HG03159 (cell line): Measurements from ENCODE around the gene MUC7.
A peak's percentile ranks its signal among the peaks of the same experiment; 100 is the strongest.
"Not testable (repeated sequence)": the region's sequence is repeated elsewhere in the genome, so short reads cannot be mapped to it uniquely, and the experiment has no call there.

Source experiments
- ATAC-seq: cut with Tn5 transposase; IDR thresholded peaks from one replicate; pipeline ENCODE4 v1.9.1; 2021; ENCODE audit warnings: mild to moderate bottlenecking, moderate library complexity; ENCODE audit not compliant: unreplicated experiment

The MUC7 gene

DNA sequence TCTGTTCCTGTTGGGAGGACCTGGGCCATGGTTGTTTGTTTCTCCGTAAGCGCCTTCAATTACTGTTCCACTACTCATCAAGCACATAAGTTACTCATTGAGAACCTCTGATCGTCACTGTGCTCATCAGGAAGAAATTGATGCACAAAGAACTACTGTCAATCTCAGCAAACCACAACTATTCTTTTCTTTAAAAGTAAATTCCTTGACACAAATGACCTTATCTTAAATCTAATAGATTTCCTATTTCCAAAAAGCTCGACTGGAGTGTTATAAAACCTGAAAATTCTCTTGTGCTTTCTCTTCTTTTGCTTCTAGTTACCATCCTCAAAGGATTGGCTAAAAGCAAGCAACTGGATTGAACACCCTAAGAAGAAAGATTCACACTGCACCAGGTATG is at the start of gene MUC7:
TSS of gene MUC7 (plus strand) at position 301 of the 400 bp plus-strand sequence. CDS start 1,825 bp downstream, outside the sequence.
- ATAC-seq = no peak

DNA sequence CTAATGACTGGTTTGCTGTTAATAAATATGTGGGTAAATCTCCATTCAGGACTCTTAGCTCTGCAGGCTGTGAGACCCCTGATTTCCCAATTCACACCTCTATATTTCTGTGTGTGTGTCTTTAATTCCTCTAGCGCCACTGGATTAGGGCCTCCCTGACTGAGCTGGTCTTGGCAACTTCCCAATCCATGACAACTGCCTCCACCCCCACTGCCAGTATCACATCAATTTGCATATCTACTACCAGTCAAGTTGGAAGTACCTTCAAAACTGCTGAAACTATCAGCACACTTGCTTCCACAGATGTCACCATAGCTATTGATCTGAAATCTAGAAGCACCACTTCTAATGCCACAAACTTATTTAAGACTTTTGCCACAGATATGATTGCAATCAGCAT is 46.7 kb upstream of the MUC7 start:
- no peak for ATAC-seq

DNA sequence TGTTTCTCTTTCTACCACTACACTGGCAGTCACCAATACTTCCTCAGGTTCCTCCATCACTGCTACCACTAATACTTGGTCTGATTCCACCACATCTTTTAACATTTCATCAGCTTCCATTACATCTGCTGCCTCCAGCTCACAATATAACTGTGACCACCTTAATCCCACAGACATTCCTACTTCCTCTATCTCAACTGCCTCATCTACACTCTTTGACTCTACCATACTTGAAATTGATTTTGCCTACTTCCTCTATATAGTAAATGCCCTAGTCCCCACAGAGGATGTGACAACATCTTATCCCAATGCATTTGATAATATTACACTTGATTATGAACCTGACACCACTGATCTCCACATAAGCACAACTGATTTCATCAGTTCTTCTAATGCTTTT is 45.2 kb upstream of the MUC7 start:
- no peak for ATAC-seq

DNA sequence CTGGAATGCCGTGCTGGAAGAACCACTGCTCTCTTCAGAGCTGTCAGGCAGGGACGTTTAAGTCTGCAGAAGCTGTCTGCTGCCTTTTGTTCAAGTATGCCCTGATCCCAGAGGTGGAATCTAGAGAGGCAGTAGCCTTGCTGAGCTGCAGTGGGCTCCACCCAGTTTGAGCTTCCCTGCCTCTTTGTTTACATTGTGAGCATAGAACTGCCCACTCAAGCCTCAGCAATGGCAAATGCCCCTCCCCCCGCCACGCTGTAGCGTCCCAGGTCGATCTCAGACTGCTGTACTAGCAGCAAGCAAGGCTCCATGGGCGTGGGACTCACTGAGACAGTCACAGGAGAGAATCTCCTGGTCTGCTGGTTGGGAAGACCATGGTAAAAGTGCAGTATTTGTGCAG is 34.8 kb upstream of the MUC7 start:
- ATAC-seq = no peak

DNA sequence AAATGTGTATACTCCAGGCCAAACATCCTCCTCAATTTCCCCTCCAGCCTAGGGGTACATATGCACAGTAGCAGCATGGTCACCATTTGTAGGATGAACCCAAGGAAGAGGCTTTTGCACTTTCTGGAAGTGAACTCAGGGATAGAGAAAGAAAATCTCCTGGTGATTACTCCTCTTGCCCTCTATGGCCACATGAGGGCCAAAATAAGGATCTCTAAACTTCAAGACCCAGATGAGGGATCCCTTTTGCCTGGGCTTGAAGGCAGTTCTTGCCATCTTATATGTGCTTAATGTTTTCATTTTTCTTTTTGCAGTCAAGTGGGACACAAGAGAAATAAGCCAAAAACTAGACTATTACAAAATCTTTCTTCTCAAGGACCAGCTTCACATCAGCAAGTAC is 29.5 kb upstream of the MUC7 start:
- ATAC-seq = no peak

DNA sequence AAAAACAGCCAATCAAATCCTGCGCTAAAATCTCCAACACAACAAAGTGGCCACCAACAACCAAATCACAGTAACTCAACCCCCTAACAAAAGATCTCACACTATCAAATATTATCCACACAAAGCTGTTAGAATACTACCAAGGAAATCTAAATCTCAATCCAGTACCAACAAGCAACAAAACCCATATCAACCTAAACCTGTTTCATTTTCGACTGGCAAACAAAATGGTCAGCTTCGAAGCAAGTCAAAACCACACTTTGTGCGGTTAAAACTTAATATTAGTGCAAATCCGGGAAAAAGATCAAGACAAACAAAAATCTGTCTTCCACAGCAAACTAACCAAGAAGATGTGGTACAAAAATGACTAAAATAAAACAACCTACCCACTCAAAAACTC is 28.7 kb upstream of the MUC7 start:
- ATAC-seq = no peak

DNA sequence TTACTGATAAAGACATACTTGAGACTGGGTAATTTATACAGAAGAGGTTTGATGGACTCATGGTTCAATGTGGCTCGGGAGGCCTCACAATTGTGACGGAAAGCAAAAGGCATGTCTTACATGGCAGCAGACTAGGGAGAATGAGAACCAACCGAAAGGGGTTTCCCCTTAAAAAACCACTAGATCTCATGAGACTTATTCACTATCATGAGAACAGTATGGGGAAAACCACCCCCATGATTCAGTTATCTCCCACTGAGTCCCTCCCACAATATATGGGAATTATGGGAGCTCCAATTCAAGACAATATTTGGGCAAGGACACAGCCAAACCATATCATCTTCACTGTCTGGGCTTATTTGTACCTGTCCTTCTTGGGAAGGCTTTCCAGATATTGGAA is 22.8 kb upstream of the MUC7 start:
- no peak for ATAC-seq

DNA sequence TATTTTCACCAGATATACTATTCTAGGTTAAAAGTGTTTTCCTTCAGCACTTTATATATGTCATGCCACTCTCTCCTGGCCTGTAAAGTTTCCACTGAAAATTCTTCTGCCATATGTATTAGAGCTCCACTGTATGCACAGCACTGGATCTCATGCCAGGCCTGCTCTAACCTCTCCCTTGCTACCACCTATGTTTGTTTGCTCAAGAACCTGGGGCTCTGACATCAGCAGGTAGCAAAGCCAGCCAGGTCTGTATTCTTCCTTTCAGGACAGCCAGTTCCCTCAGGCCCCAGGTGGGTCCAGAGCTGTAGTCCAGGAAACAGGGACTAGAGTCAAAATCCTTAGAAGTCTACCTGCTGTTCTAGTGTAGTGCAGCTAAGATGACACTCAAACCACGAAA is 19.1 kb upstream of the MUC7 start:
- ATAC-seq = no peak

DNA sequence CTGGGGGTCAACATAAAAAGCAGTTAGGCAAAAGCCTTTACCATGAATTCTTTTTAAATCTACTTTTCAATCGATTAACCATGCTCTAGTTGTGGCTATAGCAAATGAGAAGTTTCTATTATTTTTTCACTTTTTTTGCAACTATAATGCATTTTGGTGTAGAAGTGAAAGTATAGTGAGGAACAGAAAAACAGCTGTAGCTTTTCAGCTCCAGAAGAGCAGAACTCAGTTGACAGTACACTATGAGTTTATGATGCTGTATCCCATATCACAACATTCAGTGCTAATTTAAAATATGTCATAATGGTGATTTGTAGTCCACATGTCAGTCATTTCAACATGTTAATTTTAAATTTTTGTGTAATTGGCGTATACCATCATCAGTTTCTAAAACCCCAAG is 8.7 kb upstream of the MUC7 start:
- no peak for ATAC-seq

DNA sequence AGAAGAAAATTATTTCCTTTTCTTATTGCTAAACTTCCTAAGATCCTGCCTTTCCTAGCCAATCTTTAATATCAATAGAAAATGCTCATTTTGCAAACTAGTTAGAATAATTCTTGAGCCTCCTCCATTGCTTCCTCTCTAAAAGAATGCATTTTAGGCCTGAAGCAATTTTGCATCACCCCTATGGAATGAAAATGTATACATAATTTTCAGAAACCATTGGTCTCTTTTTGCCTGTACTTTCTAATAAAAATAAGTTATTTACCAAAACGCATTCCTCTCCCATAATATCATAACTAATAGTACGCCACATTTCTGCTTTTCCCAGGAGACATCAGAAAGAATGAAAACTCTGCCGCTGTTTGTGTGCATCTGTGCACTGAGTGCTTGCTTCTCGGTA is 1.7 kb downstream of the MUC7 start:
- ATAC-seq = no peak

DNA sequence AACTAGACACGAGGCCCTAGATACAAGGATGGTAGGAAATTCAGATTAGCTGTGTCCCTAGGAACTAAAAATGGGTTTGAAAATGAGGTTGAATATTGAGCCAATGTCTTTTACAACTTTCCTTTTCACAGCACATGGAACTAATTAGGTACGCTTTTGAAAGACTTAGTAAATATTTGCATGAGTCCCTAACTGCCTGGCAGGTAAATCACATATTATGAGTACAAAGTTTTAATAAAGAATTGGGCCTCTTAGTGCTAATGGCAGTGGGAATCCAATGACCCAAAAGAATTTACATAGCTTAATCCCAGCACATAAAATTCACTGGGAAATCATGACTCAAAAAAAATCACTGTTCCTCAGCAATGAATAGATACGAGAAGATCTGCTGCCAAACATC is 16.8 kb downstream of the MUC7 start:
- no peak for ATAC-seq

DNA sequence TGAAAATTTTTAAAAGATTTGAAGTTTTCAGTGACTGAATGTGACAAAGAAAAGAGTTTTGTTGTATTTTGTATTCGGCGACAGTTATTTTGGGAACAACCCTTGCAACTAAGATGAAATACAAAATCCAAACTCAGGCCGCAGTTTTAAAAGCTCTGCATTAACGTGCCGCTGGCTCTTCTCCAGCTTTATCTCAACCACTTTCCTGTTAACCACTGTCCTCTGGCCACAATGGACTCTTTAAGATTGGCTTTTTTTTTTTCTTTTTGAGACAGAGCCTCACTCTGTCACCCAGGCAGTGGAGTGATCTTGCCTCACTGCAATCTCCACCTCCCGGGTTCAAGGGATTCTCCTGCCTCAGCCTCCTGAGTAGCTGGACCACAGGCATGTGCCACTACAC is 24.2 kb downstream of the MUC7 start:
- ATAC-seq = no peak

DNA sequence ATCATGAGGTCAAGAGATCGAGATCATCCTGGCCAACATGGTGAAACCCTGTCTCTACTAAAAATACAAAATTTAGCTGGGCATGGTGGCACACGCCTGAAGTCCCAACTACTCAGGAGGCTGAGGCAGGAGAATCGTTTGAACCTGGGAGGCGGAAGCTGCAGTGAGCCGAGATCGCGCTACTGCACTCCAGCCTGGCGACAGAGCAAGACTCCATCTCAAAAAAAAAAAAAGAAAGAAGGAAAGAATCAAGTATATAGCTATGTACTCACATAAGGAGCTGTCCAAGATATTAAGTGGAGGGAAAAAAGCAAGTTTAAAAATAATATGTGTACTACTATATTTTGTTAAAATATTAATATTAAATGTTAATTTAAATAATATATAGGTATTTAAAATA is 29.8 kb downstream of the MUC7 start:
- not testable (repeated sequence) for ATAC-seq

DNA sequence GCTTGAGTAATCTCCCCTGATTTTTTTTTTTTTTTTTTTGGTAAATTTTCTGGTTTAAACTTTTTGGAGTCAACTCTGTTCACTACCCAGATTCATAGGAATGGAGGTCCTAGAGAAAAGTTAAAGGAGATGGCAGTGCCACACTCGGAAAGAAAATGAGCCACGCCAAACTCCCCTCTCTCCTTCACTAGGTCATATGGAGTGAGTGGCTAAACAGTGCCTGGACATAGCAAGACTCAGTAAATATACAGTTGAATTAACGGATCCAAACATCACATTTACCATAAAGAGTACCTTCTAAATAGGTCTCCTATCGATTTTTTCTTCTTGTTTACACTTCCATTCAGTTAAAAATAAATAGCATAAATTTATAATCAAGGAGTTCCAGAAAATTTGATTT is 32.7 kb downstream of the MUC7 start:
- no peak for ATAC-seq

DNA sequence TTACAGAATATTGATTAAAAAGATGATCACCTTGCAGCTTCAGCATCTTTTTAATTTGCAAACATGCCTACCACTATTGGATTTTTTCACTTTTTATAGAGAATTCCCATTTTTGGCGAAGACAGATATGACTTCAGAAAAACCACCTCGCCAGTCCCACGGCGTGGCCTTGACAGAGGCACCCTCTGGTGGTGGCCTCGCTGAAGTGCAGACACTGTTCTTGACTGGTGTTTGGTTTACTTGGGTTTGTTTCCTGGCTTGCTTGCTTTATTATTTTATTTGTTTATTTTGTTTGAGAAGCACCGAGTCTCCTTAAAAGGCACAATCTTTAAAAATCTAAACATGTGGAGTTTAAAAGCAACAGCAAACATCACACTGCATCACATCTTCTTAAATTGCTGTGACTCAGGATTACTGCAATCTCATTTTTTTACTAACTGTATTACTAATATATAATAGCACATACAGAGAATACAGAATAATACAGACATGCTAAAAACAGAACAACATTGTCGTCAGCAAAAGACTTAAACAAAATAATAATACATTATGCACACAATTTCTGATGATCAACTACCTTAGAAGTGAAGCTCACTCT is 33.3 kb downstream of the MUC7 start:
- ATAC-seq = peak; percentile 97

DNA sequence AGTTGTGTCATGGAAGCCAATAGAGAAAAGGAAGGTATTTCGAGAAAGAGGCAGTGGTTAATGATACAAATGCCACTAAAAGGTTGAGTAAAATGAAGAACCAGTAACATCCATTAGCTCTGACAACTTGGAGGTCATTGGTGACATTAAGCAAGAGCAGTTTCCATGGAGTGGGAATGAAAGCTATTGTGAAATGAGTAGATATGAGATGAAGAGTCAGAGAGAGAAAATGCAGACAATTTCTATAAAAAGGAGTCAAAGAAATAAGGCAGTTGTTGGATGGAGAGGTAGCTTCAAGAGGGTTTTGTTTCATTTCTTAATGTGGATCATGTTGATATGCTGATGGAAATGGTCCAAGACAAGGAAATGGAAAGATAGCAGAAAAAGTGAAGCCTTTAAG is 36.8 kb downstream of the MUC7 start:
- ATAC-seq = no peak

DNA sequence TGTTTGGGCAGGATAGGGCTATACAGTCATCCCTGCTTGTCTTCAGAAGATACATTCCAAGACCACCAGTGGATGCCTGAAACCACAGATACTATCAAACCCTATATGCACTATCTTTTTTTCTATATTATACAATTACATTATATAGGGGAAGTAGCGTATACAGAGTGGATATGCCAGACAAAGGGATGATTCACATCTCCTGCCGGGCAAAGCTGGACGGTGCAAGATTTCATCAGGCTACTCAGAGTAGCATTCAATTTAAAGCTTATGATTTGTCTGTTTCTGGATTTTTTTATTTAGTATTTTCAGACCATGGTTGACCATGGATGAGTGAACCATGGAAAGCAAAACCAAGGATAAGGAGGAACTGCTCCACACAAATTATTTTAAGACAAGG is 39.4 kb downstream of the MUC7 start:
- no peak for ATAC-seq

DNA sequence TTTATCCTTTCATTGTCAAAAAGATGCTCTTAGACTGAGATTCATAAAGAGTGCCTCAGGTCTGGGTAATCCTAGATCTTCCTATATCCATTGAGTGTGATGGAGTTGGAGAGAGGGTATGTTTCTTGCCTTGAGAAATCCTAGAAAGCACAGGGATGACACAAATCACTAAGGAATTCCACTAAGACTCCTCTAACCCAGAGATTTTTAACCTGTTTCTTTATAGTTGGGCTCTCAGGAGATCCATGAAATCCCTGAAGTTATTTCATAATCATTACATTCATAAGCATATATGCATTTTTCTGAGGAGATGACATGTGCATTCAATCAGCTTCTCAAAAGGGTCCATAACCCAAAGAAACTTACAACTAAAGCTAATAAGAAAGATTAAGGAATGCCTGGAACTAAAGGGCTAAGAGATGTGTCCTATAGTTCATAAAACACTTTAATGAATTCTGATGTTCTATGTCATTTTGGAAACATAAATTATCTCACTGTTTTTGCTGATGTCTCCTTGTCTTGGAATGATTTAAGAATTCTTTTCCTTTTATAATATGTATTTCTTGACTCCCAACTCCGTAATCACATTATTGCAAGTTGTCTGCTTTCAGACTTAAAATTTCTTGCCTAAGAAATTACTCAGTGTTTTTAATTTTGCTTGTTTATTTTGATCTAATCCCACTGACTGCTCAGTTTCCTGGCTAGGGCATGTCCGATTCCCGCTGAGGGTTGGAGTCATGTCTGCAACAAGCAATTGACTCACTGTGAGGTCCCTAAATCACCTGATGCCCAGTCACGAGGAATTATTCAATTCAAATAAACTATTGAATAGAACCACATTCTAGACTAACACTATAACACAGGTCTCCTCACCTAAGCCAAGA is 43.6 kb downstream of the MUC7 start:
- no peak for ATAC-seq

DNA sequence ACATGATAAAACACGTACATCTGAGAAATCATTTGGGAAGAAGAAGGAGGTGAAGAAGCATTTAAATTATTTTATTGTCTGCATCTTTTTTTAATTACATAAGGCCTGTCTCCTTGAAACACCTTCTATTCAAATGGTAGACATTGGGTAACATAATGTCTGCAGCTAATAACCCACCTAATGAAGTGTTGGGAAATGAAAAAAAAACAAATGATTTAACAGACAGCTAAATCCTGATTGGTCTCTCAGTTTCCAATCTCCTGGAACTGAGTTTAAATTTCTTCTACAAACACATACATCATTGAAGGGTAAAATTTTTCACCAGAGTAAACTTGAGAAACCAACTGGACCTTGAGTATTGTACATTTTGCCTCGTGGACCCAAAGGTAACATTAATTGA is 46.3 kb downstream of the MUC7 start, which contains the start of gene AMTN:
TSS of gene AMTN (plus strand) at position 301 of the 400 bp plus-strand sequence. CDS start 209 bp downstream, outside the sequence.
- ATAC-seq = no peak

DNA sequence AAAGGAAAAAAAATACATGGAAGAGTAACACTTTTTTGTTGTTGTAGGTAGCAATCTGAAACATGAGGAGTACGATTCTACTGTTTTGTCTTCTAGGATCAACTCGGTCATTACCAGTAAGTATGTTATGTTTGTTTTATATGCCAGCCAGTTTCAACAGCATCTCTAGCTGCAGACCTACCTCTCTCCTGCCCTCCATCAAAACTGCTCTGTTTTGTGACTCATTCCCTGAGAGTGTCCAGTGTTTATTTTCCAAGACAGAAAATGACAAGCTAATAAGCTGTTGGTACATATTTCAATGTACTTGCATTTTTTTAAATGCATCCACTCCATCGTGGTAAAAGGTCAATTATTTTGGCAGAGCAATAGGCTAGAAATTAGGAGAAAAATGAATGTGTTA is 46.7 kb downstream of the MUC7 start:
- no peak for ATAC-seq

DNA sequence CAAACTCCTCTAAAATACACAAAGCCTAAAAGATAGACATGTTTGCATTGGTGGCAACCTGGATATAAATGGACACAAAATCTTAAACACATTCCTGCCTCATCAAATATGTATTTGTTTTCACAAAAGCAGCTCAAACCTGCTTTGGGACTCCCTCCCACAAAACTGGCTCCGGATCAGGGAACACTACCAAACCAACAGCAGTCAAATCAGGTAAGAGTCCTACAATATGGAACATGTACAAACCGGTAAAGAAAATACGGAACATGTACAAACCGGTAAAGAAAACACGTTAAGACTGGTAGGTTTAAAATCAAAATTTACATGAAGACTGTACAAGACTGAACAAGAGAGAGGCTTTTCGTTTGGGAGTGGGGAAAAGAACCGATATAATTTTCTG is 50.6 kb downstream of the MUC7 start:
- ATAC-seq = no peak

DNA sequence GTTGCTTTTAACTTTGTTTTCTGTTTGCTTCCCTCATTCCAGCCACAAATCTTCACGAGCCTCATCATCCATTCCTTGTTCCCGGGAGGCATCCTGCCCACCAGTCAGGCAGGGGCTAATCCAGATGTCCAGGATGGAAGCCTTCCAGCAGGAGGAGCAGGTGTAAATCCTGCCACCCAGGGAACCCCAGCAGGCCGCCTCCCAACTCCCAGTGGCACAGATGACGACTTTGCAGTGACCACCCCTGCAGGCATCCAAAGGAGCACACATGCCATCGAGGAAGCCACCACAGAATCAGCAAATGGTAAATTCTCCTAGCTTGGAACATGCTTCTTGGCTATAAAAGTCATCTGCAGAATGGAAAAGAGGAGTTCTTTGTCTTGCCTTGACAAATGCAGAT is 59.0 kb downstream of the MUC7 start:
- ATAC-seq = no peak
